Tibial artery (tissue), 4 donors: ENCODE results near the gene TTC39B.

ENCODE experiments used
- DNase-seq, 2 donors: peaks; one replicate each; pipeline ENCODE4 v3.0.0-alpha.2; 2019
- H3K27ac ChIP-seq, 2 donors: fragments of 200-600 bp; sonication (generic) in 1 of 2; 1 replicate in 1 of 2; 2 replicates in 1 of 2; pipeline ENCODE4 v1.5.1; 2018 to 2019; ENCODE audit warnings: mild to moderate bottlenecking in 1 of 2
- H3K27me3 ChIP-seq, 2 donors: fragments of 200-600 bp; sonication (generic) in 1 of 2; one replicate each; pipeline versions ENCODE4 v1.5.1 to v1.6.0; 2016 to 2019
- H3K36me3 ChIP-seq, 3 donors: fragments of 200-600 bp; sonication (generic) in 2 of 3; one replicate each; pipeline ENCODE4 v1.5.1; 2016 to 2019; ENCODE audit warnings: mild to moderate bottlenecking in 2 of 3
- H3K4me1 ChIP-seq, 4 donors: fragments of 200-600 bp; sonication (generic) in 2 of 4; 1 replicate in 3 of 4; 2 replicates in 1 of 4; pipeline ENCODE4 v1.5.1; 2016 to 2019
- H3K4me3 ChIP-seq, 2 donors: fragments of 200-600 bp; sonication (generic) in 1 of 2; 1 replicate in 1 of 2; 2 replicates in 1 of 2; pipeline ENCODE4 v1.5.1; 2018 to 2019; ENCODE audit warnings: mild to moderate bottlenecking in 2 of 2
- H3K9me3 ChIP-seq, 3 donors: fragments of 200-600 bp; sonication (generic) in 1 of 3; one replicate each; pipeline ENCODE4 v1.5.1; 2016 to 2019
- intact Hi-C: fragments of 100-400 bp; cut with DNase I; formaldehyde crosslinking; loops from one replicate; pipeline ENCODE4 v1.15.0; 2023; ENCODE audit warnings: low total_unique reads
- TF ChIP-seq, protein P1 (sequence below), 2 experiments: fragments of 200-600 bp in 1 of 2; fragments of 450-650 bp in 1 of 2; IDR thresholded peaks; one replicate each; pipeline ENCODE4 v1.5.1; 2017 to 2019; ENCODE audit warnings: antibody characterized with exemption in 2 of 2, mild to moderate bottlenecking in 1 of 2, moderate library complexity in 1 of 2

The TTC39B gene

GRCh38 chr9:15206903-15207696, 99.9 kb downstream of the TTC39B start:
- Histone ChIP-seq H3K9me3 (no peaks in the 10 kb centered on the region), H3K27ac (no peak overlapping the region), H3K4me3 (no peak overlapping the region), H3K36me3 (peaks cover 10 to 18% (median 15%) of the 10 kb centered on the region in 3 donors), H3K27me3 (no peaks in the 10 kb centered on the region), H3K4me1 (peaks cover 0 to 27% (median 10%) of the 10 kb centered on the region in 4 donors)
- intact Hi-C loops: no loop called here
- TF ChIP-seq, protein P1, sequence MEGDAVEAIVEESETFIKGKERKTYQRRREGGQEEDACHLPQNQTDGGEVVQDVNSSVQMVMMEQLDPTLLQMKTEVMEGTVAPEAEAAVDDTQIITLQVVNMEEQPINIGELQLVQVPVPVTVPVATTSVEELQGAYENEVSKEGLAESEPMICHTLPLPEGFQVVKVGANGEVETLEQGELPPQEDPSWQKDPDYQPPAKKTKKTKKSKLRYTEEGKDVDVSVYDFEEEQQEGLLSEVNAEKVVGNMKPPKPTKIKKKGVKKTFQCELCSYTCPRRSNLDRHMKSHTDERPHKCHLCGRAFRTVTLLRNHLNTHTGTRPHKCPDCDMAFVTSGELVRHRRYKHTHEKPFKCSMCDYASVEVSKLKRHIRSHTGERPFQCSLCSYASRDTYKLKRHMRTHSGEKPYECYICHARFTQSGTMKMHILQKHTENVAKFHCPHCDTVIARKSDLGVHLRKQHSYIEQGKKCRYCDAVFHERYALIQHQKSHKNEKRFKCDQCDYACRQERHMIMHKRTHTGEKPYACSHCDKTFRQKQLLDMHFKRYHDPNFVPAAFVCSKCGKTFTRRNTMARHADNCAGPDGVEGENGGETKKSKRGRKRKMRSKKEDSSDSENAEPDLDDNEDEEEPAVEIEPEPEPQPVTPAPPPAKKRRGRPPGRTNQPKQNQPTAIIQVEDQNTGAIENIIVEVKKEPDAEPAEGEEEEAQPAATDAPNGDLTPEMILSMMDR (IDR thresholded peaks at IDR 0.05): no peak
- DNase-seq: no peak

DNA sequence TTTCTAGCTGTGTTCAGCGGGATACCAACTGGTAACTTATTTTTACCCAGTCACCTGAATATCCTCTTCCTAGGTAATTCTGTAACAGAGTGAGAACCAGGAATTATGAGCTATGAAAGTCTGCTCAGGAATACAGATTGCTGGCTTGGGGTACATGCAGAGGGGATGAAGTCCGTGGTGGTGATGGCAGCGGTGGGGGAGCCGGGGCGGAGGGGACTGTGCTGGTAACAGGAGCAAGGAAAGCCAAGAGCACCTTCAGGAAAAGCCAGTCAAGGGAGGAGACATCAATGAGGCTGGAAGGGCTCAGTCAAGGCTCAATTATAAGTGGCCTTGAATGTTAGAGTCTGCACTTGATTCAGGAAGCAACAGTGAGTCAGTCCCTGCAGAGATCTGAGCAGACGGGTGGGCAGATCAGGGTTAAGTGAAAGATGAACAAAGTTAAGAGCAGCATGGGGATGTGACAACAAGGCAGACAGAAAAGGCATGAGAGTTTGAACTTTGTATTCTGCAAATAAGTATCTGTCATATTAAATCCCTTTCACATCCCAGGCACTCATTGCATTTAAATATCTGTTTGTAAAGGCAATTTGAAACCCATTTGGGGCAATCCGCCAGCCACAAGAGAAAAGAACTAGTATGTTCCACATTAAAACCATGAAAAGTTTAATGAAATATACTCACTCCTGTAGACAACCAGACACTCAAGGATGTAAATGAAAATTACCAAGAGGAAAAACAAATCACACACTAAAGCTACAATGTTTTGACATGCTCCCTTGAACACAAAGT, 101.2 kb downstream of the TTC39B start:
- peaks cover 0 to 15% (median 6%) of the 10 kb centered on the region in 4 donors for H3K4me1 ChIP-seq
- no peaks in the 10 kb centered on the region for H3K27me3 ChIP-seq
- H3K27ac ChIP-seq: no peak overlapping the region
- H3K4me3 ChIP-seq: no peak overlapping the region
- intact Hi-C loops: no loop called here
- no peaks in the 10 kb centered on the region for H3K9me3 ChIP-seq
- H3K36me3 ChIP-seq: peaks cover 10 to 24% (median 15%) of the 10 kb centered on the region in 3 donors
- no peak for DNase-seq
- TF ChIP-seq, protein P1 (IDR thresholded peaks at IDR 0.05): no peak

DNA sequence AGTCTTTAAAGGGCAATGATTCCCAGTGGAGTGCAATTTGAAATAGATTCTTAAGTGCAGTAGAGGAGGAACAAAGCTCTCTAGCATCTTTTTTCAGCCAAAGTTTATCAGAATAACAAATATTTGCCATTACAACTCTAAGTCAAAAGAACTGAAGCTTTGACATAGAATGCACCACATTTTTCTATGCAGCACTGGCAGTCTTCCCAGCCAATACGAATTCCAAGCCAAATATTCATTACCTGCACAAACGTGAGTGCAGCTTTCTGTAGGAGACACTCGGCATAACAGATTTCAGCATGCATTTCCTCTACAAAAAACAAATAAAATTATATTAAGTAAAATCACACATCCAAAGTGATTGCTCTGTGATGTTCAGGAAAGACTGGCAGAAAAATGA, 103.4 kb downstream of the TTC39B start:
- intact Hi-C loops: no loop called here
- Histone ChIP-seq H3K36me3 (peaks cover 10 to 28% (median 23%) of the 10 kb centered on the region in 3 donors), H3K27me3 (no peaks in the 10 kb centered on the region), H3K4me3 (no peak overlapping the region), H3K9me3 (no peaks in the 10 kb centered on the region), H3K4me1 (no peaks in the 10 kb centered on the region), H3K27ac (no peak overlapping the region)
- TF ChIP-seq, protein P1 (IDR thresholded peaks at IDR 0.05): no peak
- no peak for DNase-seq

DNA sequence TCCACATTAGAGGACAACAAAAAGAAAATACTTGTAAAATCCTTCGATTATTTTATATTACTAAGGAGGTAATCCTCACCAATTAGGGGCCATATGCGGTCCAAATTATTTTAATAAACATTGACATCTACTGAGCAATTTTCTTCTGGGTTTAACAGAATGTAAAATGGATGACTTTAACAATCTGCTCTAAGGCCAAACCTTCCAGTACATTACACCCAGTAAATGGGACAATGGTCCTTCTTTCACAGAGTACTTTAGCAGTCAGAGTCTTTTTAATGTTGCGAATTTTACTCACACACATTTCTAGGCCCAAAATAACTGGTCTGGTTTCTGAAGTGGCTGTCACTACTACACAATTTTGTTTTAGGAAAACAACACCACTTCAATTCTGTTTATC, 106.9 kb downstream of the TTC39B start:
- Histone ChIP-seq H3K9me3 (peaks cover 0 to 3% (median 0%) of the 10 kb centered on the region in 3 donors), H3K4me3 (no peak overlapping the region), H3K4me1 (no peaks in the 10 kb centered on the region), H3K36me3 (peaks cover 26 to 40% (median 34%) of the 10 kb centered on the region in 3 donors), H3K27me3 (no peaks in the 10 kb centered on the region), H3K27ac (no peak overlapping the region)
- intact Hi-C loops: no loop called here
- TF ChIP-seq, protein P1 (IDR thresholded peaks at IDR 0.05): no peak
- DNase-seq: no peak

GRCh38 chr9:15192856-15193255, 114.2 kb downstream of the TTC39B start:
- H3K9me3 ChIP-seq: peaks cover 0 to 3% (median 0%) of the 10 kb centered on the region in 3 donors
- intact Hi-C loops: no loop called here
- no peak for DNase-seq
- H3K27me3 ChIP-seq: no peaks in the 10 kb centered on the region
- peaks cover 58 to 68% (median 67%) of the 10 kb centered on the region in 3 donors for H3K36me3 ChIP-seq
- TF ChIP-seq, protein P1 (IDR thresholded peaks at IDR 0.05): no peak
- no peak overlapping the region for H3K4me3 ChIP-seq
- no peaks in the 10 kb centered on the region for H3K4me1 ChIP-seq
- H3K27ac ChIP-seq: no peak overlapping the region
